HCT116 (cell line): ENCODE measurements around the gene DPF3. TPM values are rescaled to one million over a fixed set of nuclear protein-coding genes. Genes with fewer than 3 reads are reported as not detected.

ENCODE experiments used
- ATAC-seq: fragments of 200-7000 bp; cut with Tn5 transposase; 2 replicates; pipeline ENCODE4 v1.9.1; 2020; ENCODE audit warnings: mild to moderate bottlenecking, moderate library complexity
- BruUV-seq: library from RNA; stranded (reverse); fragments of 400-500 nt; replicated peaks from 2 replicates; lab custom pipeline; 2021; lab: Mats Ljungman, UMichigan
- CTCF ChIA-PET: fragments of 300-600 bp; sonication (Branson Sonifier 250); formaldehyde crosslinking; loops from one replicate; lab custom pipeline; 2021; ENCODE audit warnings: antibody characterized with exemption; lab: Charles Lee
- POLR2A ChIA-PET: fragments of 300-600, 350-600 bp; sonication (Branson Sonifier 250); formaldehyde crosslinking; loops from one replicate; lab custom pipeline; 2021; ENCODE audit warnings: antibody characterized with exemption; lab: Charles Lee
- RAD21 ChIA-PET, 2 experiments: fragments of 300-600 bp; sonication (Branson Sonifier 250); formaldehyde crosslinking; loops; one replicate each; lab custom pipeline; 2023; ENCODE audit warnings: low total read pairs in 2 of 2; ENCODE audit not compliant: uncharacterized antibody in 2 of 2, unreplicated experiment in 2 of 2, low non-redundant PET in 1 of 2; lab: Charles Lee
- DNase-seq: peaks from one replicate; pipeline ENCODE4 v3.0.0-alpha.2; 2010; ENCODE audit warnings: low read depth, low spot score
- H2AFZ ChIP-seq: fragments of 200-600 bp; shearing (Covaris generic), sonication (generic); 2 replicates; pipeline ENCODE4 v1.6.1; 2017; ENCODE audit warnings: low read depth, mixed run types, mixed read lengths, antibody characterized with exemption, low read length; ENCODE audit not compliant: poor library complexity, severe bottlenecking
- H3K27ac ChIP-seq: 2 replicates; pipeline ENCODE4 v1.5.1; 2012; ENCODE audit warnings: low read depth, low read length
- H3K27me3 ChIP-seq: fragments of 200-600 bp; sonication (generic); 2 replicates; pipeline ENCODE4 v1.6.1; 2016; ENCODE audit warnings: mixed run types, low read length, mixed read lengths; ENCODE audit not compliant: insufficient read depth
- H3K36me3 ChIP-seq, 2 experiments: fragments of 200-500 bp in 1 of 2; fragments of 200-600 bp in 1 of 2; sonication (Bioruptor generic) in 1 of 2; sonication (generic) in 1 of 2; 2 replicates each; pipeline versions ENCODE4 v1.5.1 to v1.6.1; 2014 to 2016; ENCODE audit warnings: low read length in 2 of 2, inconsistent platforms in 1 of 2, mixed read lengths in 1 of 2, mixed run types in 1 of 2; ENCODE audit not compliant: insufficient read depth in 2 of 2, control insufficient read depth in 1 of 2
- H3K4me1 ChIP-seq, 2 experiments: fragments of 200-600 bp in 1 of 2; sonication (generic) in 1 of 2; 2 replicates each; pipeline versions ENCODE4 v1.5.1 to v1.6.1; 2012 to 2017; ENCODE audit warnings: low read length in 2 of 2, inconsistent platforms in 1 of 2, mild to moderate bottlenecking in 1 of 2, mixed read lengths in 1 of 2, mixed run types in 1 of 2, moderate library complexity in 1 of 2; ENCODE audit not compliant: insufficient read depth in 2 of 2, control insufficient read depth in 1 of 2
- H3K4me2 ChIP-seq: fragments of 200-600 bp; sonication (generic); 2 replicates; pipeline ENCODE4 v1.6.1; 2017; ENCODE audit warnings: mixed run types, low read length, mixed read lengths
- H3K4me3 ChIP-seq, 2 experiments: fragments of 200-600 bp in 1 of 2; sonication (generic) in 1 of 2; replicated peaks in 1 of 2; 2 replicates each; pipeline ENCODE4 v1.5.1; 2011 to 2016; ENCODE audit warnings: low read length in 2 of 2, control low read depth in 1 of 2, low read depth in 1 of 2, mild to moderate bottlenecking in 1 of 2, mixed read lengths in 1 of 2, mixed run types in 1 of 2
- H3K79me2 ChIP-seq: fragments of 200-600 bp; sonication (generic); 2 replicates; pipeline ENCODE4 v1.6.1; 2017; ENCODE audit warnings: mild to moderate bottlenecking, mixed run types, low read length, moderate library complexity, mixed read lengths; ENCODE audit not compliant: insufficient read depth
- H3K9ac ChIP-seq: fragments of 200-600 bp; sonication (generic); 2 replicates; pipeline ENCODE4 v1.6.1; 2016; ENCODE audit warnings: low read length, mixed read lengths
- H3K9me2 ChIP-seq: fragments of 200-600 bp; sonication (generic), shearing (Covaris generic); 2 replicates; pipeline ENCODE4 v1.6.1; 2017; ENCODE audit warnings: mixed run types, mild to moderate bottlenecking, moderate library complexity; ENCODE audit not compliant: insufficient read depth
- H3K9me3 ChIP-seq, 2 experiments: fragments of 200-500 bp in 1 of 2; fragments of 200-600 bp in 1 of 2; sonication (Bioruptor generic) in 1 of 2; sonication (generic) in 1 of 2; 2 replicates each; pipeline ENCODE4 v1.6.1; 2014 to 2017; ENCODE audit warnings: low read length in 2 of 2, mixed read lengths in 2 of 2, inconsistent platforms in 1 of 2, low read depth in 1 of 2, mild to moderate bottlenecking in 1 of 2, mixed run types in 1 of 2, moderate library complexity in 1 of 2; ENCODE audit not compliant: control insufficient read depth in 1 of 2, insufficient read depth in 1 of 2
- H4K20me1 ChIP-seq: fragments of 200-600 bp; sonication (generic), shearing (Covaris generic); 2 replicates; pipeline ENCODE4 v1.6.1; 2017; ENCODE audit warnings: mixed run types, mild to moderate bottlenecking, moderate library complexity; ENCODE audit not compliant: insufficient read depth
- CBX3 ChIP-seq: IDR thresholded peaks from 2 replicates; pipeline ENCODE4 v1.6.1; 2012; ENCODE audit warnings: low read depth
- EGR1 ChIP-seq: IDR thresholded peaks from 2 replicates; pipeline ENCODE4 v1.6.1; 2012; ENCODE audit warnings: low read depth
- EZH2 ChIP-seq: fragments of 200-600 bp; sonication (generic); IDR thresholded peaks from 2 replicates; pipeline ENCODE4 v1.6.1; 2017; ENCODE audit warnings: antibody characterized with exemption, mixed run types
- EZH2phosphoT487 ChIP-seq: fragments of 200-600 bp; IDR thresholded peaks from 2 replicates; pipeline ENCODE4 v1.6.1; 2018; ENCODE audit warnings: antibody characterized with exemption, borderline replicate concordance
- JUND ChIP-seq: IDR thresholded peaks from 2 replicates; pipeline ENCODE4 v1.6.1; 2012
- POLR2A ChIP-seq: IDR thresholded peaks from 2 replicates; pipeline ENCODE4 v1.7.0; 2011; ENCODE audit warnings: borderline replicate concordance; ENCODE audit not compliant: insufficient read depth, insufficient read length; ENCODE audit errors: extremely low read depth
- POLR2AphosphoS5 ChIP-seq: IDR thresholded peaks from 2 replicates; pipeline ENCODE4 v1.6.1; 2011; ENCODE audit warnings: mild to moderate bottlenecking, low read depth, low read length, moderate library complexity
- RAD21 ChIP-seq: IDR thresholded peaks from 2 replicates; pipeline ENCODE4 v1.6.1; 2012; ENCODE audit warnings: low read depth, mild to moderate bottlenecking
- SIN3A ChIP-seq: IDR thresholded peaks from 2 replicates; pipeline ENCODE4 v1.6.1; 2012; ENCODE audit warnings: low read depth
- SP1 ChIP-seq: IDR thresholded peaks from 2 replicates; pipeline ENCODE4 v1.6.1; 2012; ENCODE audit warnings: low read depth
- SRF ChIP-seq: IDR thresholded peaks from 2 replicates; pipeline ENCODE4 v1.6.1; 2012; ENCODE audit warnings: low read depth
- TCF7L2 ChIP-seq: IDR thresholded peaks from 2 replicates; pipeline ENCODE4 v1.7.0; 2011; ENCODE audit warnings: borderline replicate concordance, inconsistent platforms; ENCODE audit not compliant: insufficient read depth, insufficient read length; ENCODE audit errors: extremely low read depth
- ZFX ChIP-seq: fragments of 450-650 bp; IDR thresholded peaks from 2 replicates; pipeline ENCODE4 v1.6.1; 2017
- ZNF274 ChIP-seq: fragments of 200-500 bp; sonication (Bioruptor generic); IDR thresholded peaks from 2 replicates; pipeline ENCODE4 v1.6.1; 2014; ENCODE audit warnings: mild to moderate bottlenecking, low read depth, low read length, inconsistent platforms
- intact Hi-C: fragments of 100-400 bp; cut with micrococcal nuclease; formaldehyde crosslinking; loops from 2 replicates; pipeline ENCODE4 v1.10.0; 2022
- total RNA-seq: library from RNA; stranded (reverse); gene quantifications from one replicate; pipeline ENCODE4 v1.2.1, GENCODE V29; 2021; ENCODE audit not compliant: unreplicated experiment
- TF ChIP-seq, protein P1 (sequence below): IDR thresholded peaks from 2 replicates; pipeline ENCODE4 v1.6.1; 2011; ENCODE audit warnings: mild to moderate bottlenecking, low read length, moderate library complexity; ENCODE audit not compliant: insufficient replicate concordance; ENCODE audit errors: extremely low read depth
- TF ChIP-seq, protein P2 (sequence below), 3 experiments: fragments of 200-600 bp in 1 of 3; sonication (generic) in 1 of 3; IDR thresholded peaks in 2 of 3; conservative IDR thresholded peaks in 1 of 3; 2 replicates each; pipeline ENCODE4 v1.5.1; 2012 to 2017; ENCODE audit warnings: low read depth in 2 of 3, low read length in 2 of 3, antibody characterized with exemption in 1 of 3, borderline replicate concordance in 1 of 3, control low read depth in 1 of 3, mild to moderate bottlenecking in 1 of 3, mixed read lengths in 1 of 3, mixed run types in 1 of 3, moderate library complexity in 1 of 3; ENCODE audit not compliant: insufficient read depth in 1 of 3
- TF ChIP-seq, protein P3 (sequence below): IDR thresholded peaks from 2 replicates; pipeline ENCODE4 v1.6.1; 2012

The DPF3 gene
- total RNA-seq, 1 experiment from 2014 or later: 0.27 TPM

DNA sequence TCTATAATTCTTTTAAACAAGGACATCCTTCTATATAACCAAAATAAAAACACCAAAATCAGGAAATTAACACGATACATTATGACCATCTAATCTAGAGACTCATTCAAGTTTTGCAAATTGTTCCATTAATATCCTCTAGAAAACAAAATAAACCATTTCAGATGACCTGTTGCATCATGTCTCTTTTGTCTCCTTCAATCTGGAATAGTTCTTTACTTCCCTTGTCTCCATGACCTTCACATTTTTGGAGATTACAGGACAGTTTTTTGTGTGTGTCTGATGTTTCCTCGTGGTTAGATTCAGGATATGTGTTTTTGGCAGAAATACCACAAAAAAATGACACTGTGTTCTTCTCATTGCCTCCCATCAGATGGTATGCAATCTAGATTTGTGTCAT is 19.9 kb upstream of the DPF3 start:
- no peak for TF ChIP-seq RAD21
- TF ChIP-seq, protein P1, sequence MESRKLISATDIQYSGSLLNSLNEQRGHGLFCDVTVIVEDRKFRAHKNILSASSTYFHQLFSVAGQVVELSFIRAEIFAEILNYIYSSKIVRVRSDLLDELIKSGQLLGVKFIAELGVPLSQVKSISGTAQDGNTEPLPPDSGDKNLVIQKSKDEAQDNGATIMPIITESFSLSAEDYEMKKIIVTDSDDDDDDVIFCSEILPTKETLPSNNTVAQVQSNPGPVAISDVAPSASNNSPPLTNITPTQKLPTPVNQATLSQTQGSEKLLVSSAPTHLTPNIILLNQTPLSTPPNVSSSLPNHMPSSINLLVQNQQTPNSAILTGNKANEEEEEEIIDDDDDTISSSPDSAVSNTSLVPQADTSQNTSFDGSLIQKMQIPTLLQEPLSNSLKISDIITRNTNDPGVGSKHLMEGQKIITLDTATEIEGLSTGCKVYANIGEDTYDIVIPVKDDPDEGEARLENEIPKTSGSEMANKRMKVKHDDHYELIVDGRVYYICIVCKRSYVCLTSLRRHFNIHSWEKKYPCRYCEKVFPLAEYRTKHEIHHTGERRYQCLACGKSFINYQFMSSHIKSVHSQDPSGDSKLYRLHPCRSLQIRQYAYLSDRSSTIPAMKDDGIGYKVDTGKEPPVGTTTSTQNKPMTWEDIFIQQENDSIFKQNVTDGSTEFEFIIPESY: no peak
- TF ChIP-seq, protein P2, sequence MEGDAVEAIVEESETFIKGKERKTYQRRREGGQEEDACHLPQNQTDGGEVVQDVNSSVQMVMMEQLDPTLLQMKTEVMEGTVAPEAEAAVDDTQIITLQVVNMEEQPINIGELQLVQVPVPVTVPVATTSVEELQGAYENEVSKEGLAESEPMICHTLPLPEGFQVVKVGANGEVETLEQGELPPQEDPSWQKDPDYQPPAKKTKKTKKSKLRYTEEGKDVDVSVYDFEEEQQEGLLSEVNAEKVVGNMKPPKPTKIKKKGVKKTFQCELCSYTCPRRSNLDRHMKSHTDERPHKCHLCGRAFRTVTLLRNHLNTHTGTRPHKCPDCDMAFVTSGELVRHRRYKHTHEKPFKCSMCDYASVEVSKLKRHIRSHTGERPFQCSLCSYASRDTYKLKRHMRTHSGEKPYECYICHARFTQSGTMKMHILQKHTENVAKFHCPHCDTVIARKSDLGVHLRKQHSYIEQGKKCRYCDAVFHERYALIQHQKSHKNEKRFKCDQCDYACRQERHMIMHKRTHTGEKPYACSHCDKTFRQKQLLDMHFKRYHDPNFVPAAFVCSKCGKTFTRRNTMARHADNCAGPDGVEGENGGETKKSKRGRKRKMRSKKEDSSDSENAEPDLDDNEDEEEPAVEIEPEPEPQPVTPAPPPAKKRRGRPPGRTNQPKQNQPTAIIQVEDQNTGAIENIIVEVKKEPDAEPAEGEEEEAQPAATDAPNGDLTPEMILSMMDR (IDR thresholded peaks at IDR 0.05 in 2 of 3, conservative IDR thresholded peaks at IDR 0.05 in 1 of 3; ENCODE audit: borderline replicate concordance in 1 of 3, insufficient read depth in 1 of 3, low read depth in 2 of 3, low read length in 2 of 3): no peak
- no peak for TF ChIP-seq EZH2phosphoT487
- no peak for TF ChIP-seq POLR2AphosphoS5
- TF ChIP-seq ZFX: no peak
- no peak for TF ChIP-seq SP1
- no peak for TF ChIP-seq SIN3A
- TF ChIP-seq TCF7L2: no peak
- TF ChIP-seq, protein P3, sequence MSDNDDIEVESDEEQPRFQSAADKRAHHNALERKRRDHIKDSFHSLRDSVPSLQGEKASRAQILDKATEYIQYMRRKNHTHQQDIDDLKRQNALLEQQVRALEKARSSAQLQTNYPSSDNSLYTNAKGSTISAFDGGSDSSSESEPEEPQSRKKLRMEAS: no peak
- TF ChIP-seq CBX3: no peak
- no peak for TF ChIP-seq EZH2
- no peak for TF ChIP-seq JUND
- TF ChIP-seq POLR2A: no peak
- TF ChIP-seq EGR1: no peak
- TF ChIP-seq ZNF274: no peak
- TF ChIP-seq SRF: no peak
- H3K27ac ChIP-seq: no peak overlapping the region
- no peaks in the 10 kb centered on the region for H3K9me2 ChIP-seq
- ChIA-PET POLR2A (no interaction called here), CTCF (no interaction called here), RAD21 (no interaction called here)
- no peaks in the 10 kb centered on the region for H3K36me3 ChIP-seq
- no peaks in the 10 kb centered on the region for H3K79me2 ChIP-seq
- no peak overlapping the region for H3K4me3 ChIP-seq
- no peak overlapping the region for H3K9ac ChIP-seq
- intact Hi-C loops: no loop called here
- H3K4me1 ChIP-seq: no peaks in the 10 kb centered on the region
- DNase-seq: no peak
- no peaks in the 10 kb centered on the region for H4K20me1 ChIP-seq
- H2AFZ ChIP-seq: no peak overlapping the region
- H3K4me2 ChIP-seq: no peak overlapping the region
- H3K27me3 ChIP-seq: no peaks in the 10 kb centered on the region
- ATAC-seq: no peak
- no peaks in the 10 kb centered on the region for H3K9me3 ChIP-seq
- BruUV-seq: no TSS peak
